Measurements from ENCODE around the gene GULP1.
"Not testable (repeated sequence)": the region's sequence is repeated elsewhere in the genome, so short reads cannot be mapped to it uniquely, and the experiment has no call there.

Gene GULP1

GRCh38 chr2:188415754-188416083 is 124.0 kb downstream of the GULP1 start:
- DNase-seq (ENCODE audit: low read depth): no peak

- DNase-seq (ENCODE audit: low read depth): no peak
Measured at GRCh38 chr2:188416367-188416766, 124.7 kb downstream of the GULP1 start.

- DNase-seq (ENCODE audit: low read depth): no peak
Measured at GRCh38 chr2:188422726-188423125, 131.1 kb downstream of the GULP1 start.

- no peak for DNase-seq (ENCODE audit: low read depth)
Measured at GRCh38 chr2:188425266-188425665, 133.6 kb downstream of the GULP1 start.

- DNase-seq (ENCODE audit: low read depth): no peak
Measured at GRCh38 chr2:188426121-188426520, 134.4 kb downstream of the GULP1 start.

GRCh38 chr2:188430705-188431104 is 139.0 kb downstream of the GULP1 start:
- no peak for DNase-seq (ENCODE audit: low read depth)

GRCh38 chr2:188434018-188434417 is 142.3 kb downstream of the GULP1 start:
- no peak for DNase-seq (ENCODE audit: low read depth)

- DNase-seq (ENCODE audit: low read depth): no peak
Measured at GRCh38 chr2:188435115-188435514, 143.4 kb downstream of the GULP1 start.

GRCh38 chr2:188437537-188437936 is 145.9 kb downstream of the GULP1 start:
- DNase-seq (ENCODE audit: low read depth): no peak

- DNase-seq (ENCODE audit: low read depth): no peak
Measured at GRCh38 chr2:188439986-188440385, 148.3 kb downstream of the GULP1 start.

GRCh38 chr2:188440849-188441248 is 149.2 kb downstream of the GULP1 start:
- no peak for DNase-seq (ENCODE audit: low read depth)

- no peak for DNase-seq (ENCODE audit: low read depth)
Measured at GRCh38 chr2:188441288-188441947, 149.7 kb downstream of the GULP1 start.

GRCh38 chr2:188443207-188443606 is 151.5 kb downstream of the GULP1 start:
- DNase-seq (ENCODE audit: low read depth): no peak

GRCh38 chr2:188444106-188444835 is 152.6 kb downstream of the GULP1 start:
- no peak for DNase-seq (ENCODE audit: low read depth)

- no peak for DNase-seq (ENCODE audit: low read depth)
Measured at GRCh38 chr2:188449561-188449960, 157.9 kb downstream of the GULP1 start.

- DNase-seq (ENCODE audit: low read depth): no peak
Measured at GRCh38 chr2:188449971-188450370, 158.3 kb downstream of the GULP1 start.

- no peak for DNase-seq (ENCODE audit: low read depth)
Measured at GRCh38 chr2:188450732-188451483, 159.2 kb downstream of the GULP1 start.

- DNase-seq (ENCODE audit: low read depth): no peak
Measured at GRCh38 chr2:188452084-188452483, 160.4 kb downstream of the GULP1 start.

GRCh38 chr2:188456114-188456909 is 164.6 kb downstream of the GULP1 start:
- no peak for DNase-seq (ENCODE audit: low read depth)

- no peak for DNase-seq (ENCODE audit: low read depth)
Measured at GRCh38 chr2:188459061-188459460, 167.4 kb downstream of the GULP1 start.

GRCh38 chr2:188466078-188466477 is 174.4 kb downstream of the GULP1 start:
- DNase-seq (ENCODE audit: low read depth): not testable (repeated sequence)

GRCh38 chr2:188466761-188467160 is 175.1 kb downstream of the GULP1 start:
- no peak for DNase-seq (ENCODE audit: low read depth)
